ENCODE results near the gene TMEM175. TPM values are rescaled to one million over a fixed set of nuclear protein-coding genes. Genes with fewer than 3 reads are reported as not detected.

The TMEM175 gene
- total RNA-seq, 1 experiment from 2014 or later: 20.2 TPM

DNA sequence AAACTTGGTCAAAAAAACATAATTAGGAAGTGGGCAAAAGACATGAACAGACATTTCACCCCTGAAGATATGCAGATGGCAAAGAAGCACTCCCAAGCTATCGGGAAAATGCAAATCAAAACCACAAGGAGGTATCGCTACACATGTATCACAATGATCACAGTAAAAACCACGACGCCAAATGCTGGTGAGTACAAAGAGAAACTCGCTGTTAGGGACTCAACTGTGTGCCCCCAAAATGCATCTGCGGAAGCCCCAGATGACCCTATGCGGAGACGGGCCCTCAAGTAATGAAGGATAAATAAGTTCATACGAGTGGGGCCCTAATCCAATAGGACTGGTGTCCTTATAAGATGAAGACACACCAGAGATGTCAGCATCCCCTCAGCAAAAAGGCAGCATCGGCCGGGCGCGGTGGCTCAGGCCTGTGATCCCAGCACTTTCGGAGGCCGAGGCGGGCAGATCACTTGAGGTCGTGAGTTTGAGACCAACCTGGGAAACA is 10.4 kb upstream of the TMEM175 start:
- POLR2A ChIA-PET (ENCODE audit: unreplicated experiment): no interaction called here

DNA sequence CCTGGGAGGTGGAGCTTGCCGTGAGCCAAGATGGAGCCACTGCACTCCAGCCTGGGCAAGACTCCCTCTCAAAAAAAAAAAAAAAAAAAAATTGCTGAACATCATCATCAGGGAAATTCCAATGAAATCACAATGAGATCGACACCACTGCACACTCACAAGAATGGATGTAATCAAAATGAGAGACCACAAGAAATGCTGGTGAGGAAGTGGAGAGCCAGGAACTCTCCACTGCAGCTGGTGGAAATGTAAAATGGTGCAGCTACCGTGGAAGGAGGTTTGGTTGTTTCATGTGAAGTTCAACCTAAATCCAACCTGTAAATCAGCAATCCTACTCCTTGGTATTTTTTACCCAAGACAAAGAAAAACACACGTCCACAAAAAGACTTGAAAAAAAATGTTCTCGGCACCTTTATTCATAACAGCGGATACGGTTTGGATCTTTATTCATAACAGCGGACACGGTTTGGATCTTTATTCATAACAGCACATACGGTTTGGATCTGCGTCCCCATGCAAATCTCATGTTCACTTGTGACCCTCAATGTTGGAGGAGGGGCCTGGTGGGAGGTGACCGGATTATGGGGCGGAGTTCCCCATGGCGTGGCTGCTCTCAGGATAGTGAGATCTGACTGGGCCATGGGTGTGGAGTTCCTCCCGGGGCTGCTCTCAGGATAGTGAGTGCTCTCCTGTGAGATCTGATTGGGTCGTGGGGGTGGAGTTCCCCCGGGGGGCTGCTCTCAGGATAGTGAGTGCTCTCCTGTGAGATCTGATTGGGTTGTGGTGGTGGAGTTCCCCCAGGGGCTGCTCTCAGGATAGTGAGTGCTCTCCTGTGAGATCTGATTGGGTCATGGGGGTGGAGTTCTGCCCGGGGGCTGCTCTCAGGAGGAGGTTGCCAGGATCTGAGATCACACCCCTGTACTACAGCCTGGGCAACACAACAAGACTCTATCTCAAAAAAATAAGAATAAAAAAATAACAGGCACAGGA is 7.9 kb upstream of the TMEM175 start:
- no peak overlapping the region for H3K4me2 ChIP-seq
- no peaks in the 10 kb centered on the region for H3K36me3 ChIP-seq (ENCODE audit: low read depth)
- peaks cover 4% of the 10 kb centered on the region; the same call in 1 of the 2 replicates for H3K4me1 ChIP-seq (replicated peaks; ENCODE audit: insufficient read depth)
- no peak overlapping the region for H3K4me3 ChIP-seq
- no peaks in the 10 kb centered on the region for H3K9me3 ChIP-seq (ENCODE audit: insufficient read depth, low read depth)
- peaks cover 87% of the 10 kb centered on the region for H3K79me2 ChIP-seq (ENCODE audit: low read depth)
- DNase-seq: no peak
- no peak for TF ChIP-seq EZH2 (IDR thresholded peaks at IDR 0.05; ENCODE audit: low read depth)
- TF ChIP-seq, protein P1, sequence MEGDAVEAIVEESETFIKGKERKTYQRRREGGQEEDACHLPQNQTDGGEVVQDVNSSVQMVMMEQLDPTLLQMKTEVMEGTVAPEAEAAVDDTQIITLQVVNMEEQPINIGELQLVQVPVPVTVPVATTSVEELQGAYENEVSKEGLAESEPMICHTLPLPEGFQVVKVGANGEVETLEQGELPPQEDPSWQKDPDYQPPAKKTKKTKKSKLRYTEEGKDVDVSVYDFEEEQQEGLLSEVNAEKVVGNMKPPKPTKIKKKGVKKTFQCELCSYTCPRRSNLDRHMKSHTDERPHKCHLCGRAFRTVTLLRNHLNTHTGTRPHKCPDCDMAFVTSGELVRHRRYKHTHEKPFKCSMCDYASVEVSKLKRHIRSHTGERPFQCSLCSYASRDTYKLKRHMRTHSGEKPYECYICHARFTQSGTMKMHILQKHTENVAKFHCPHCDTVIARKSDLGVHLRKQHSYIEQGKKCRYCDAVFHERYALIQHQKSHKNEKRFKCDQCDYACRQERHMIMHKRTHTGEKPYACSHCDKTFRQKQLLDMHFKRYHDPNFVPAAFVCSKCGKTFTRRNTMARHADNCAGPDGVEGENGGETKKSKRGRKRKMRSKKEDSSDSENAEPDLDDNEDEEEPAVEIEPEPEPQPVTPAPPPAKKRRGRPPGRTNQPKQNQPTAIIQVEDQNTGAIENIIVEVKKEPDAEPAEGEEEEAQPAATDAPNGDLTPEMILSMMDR (conservative IDR thresholded peaks at IDR 0.05): no peak
- H4K20me1 ChIP-seq (ENCODE audit: insufficient read depth): peaks cover 83% of the 10 kb centered on the region
- no peaks in the 10 kb centered on the region for H3K9me2 ChIP-seq (ENCODE audit: insufficient read depth)
- CTCF ChIA-PET: no interaction called here
- POLR2A ChIA-PET (ENCODE audit: unreplicated experiment): no interaction called here
- no TSS peak for BruUV-seq (replicated peaks)
- H2AFZ ChIP-seq: no peak overlapping the region
- H3K27ac ChIP-seq: no peak overlapping the region
- intact Hi-C loops (cut with micrococcal nuclease; ENCODE audit: unreplicated experiment): no loop called here
- peaks cover 6% of the 10 kb centered on the region; the same call in 1 of the 2 replicates for H3F3A ChIP-seq (ENCODE audit: insufficient read depth, low read depth)
- H3K27me3 ChIP-seq (ENCODE audit: insufficient read depth, low read depth): no peaks in the 10 kb centered on the region

More for the DNA sequence above, 10.4 kb upstream of the TMEM175 start:
- Histone ChIP-seq H3K9me3 (ENCODE audit: insufficient read depth, low read depth) (no peaks in the 10 kb centered on the region), H3K4me3 (no peak overlapping the region), H3K36me3 (ENCODE audit: low read depth) (no peaks in the 10 kb centered on the region), H3K4me1 (replicated peaks; ENCODE audit: insufficient read depth) (no peaks in the 10 kb centered on the region), H2AFZ (no peak overlapping the region), H4K20me1 (ENCODE audit: insufficient read depth) (peaks cover 80% of the 10 kb centered on the region), H3K9me2 (ENCODE audit: insufficient read depth) (no peaks in the 10 kb centered on the region), H3K27ac (no peak overlapping the region), H3F3A (ENCODE audit: insufficient read depth, low read depth) (no peaks in the 10 kb centered on the region), H3K27me3 (ENCODE audit: insufficient read depth, low read depth) (no peaks in the 10 kb centered on the region), H3K4me2 (no peak overlapping the region), H3K79me2 (ENCODE audit: low read depth) (peaks cover 90% of the 10 kb centered on the region)
- BruUV-seq (replicated peaks): no TSS peak
- DNase-seq: no peak
- CTCF ChIA-PET: no interaction called here
- TF ChIP-seq, protein P1 (conservative IDR thresholded peaks at IDR 0.05): no peak
- no peak for TF ChIP-seq EZH2 (IDR thresholded peaks at IDR 0.05; ENCODE audit: low read depth)
- intact Hi-C loops (cut with micrococcal nuclease; ENCODE audit: unreplicated experiment): no loop called here

DNA sequence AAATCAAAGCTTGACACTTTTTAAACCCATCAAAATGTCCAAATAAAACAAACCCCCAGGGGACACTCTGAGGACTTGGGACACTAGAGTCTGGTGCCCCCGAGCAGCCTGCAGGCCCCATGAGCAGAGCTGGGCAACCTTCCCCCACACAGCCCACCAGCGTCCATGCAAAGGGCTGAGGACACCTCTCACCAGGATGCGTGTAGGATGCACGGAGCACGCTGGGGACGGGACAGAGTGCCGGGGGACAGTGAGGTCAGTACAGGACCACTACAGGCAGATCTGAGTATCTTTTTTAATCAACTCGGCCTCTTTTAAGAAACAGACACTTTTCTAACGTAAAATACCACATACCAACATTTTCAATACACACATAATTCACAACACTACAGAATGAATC is 7.1 kb upstream of the TMEM175 start:
- no TSS peak for BruUV-seq (replicated peaks)
- Histone ChIP-seq H2AFZ (no peak overlapping the region), H3K9me2 (ENCODE audit: insufficient read depth) (no peaks in the 10 kb centered on the region), H4K20me1 (ENCODE audit: insufficient read depth) (peaks cover 84% of the 10 kb centered on the region), H3K9me3 (ENCODE audit: insufficient read depth, low read depth) (no peaks in the 10 kb centered on the region), H3K36me3 (ENCODE audit: low read depth) (no peaks in the 10 kb centered on the region), H3K27me3 (ENCODE audit: insufficient read depth, low read depth) (no peaks in the 10 kb centered on the region), H3K27ac (no peak overlapping the region), H3K4me1 (replicated peaks; ENCODE audit: insufficient read depth) (peaks cover 12% of the 10 kb centered on the region), H3F3A (ENCODE audit: insufficient read depth, low read depth) (peaks cover 13% of the 10 kb centered on the region), H3K4me3 (no peak overlapping the region), H3K79me2 (ENCODE audit: low read depth) (peaks cover 87% of the 10 kb centered on the region), H3K4me2 (no peak overlapping the region)
- no peak for DNase-seq
- TF ChIP-seq, protein P1 (conservative IDR thresholded peaks at IDR 0.05): no peak
- no peak for TF ChIP-seq EZH2 (IDR thresholded peaks at IDR 0.05; ENCODE audit: low read depth)
- POLR2A ChIA-PET (ENCODE audit: unreplicated experiment): no interaction called here
- CTCF ChIA-PET: no interaction called here
- intact Hi-C loops (cut with micrococcal nuclease; ENCODE audit: unreplicated experiment): no loop called here
